Uterus (tissue), 4 donors: ENCODE measurements around the gene MRC2. TPM values are rescaled to one million over a fixed set of nuclear protein-coding genes. Genes with fewer than 3 reads are reported as not detected.

Source experiments
- DNase-seq, 2 donors: peaks; one replicate each; pipeline ENCODE4 v3.0.0-alpha.2; 2019 to 2020
- H3K27ac ChIP-seq, 2 donors: fragments of 200-600 bp; sonication (generic); 1 replicate in 1 of 2; 2 replicates in 1 of 2; pipeline ENCODE4 v1.5.1; 2016 to 2018
- H3K27me3 ChIP-seq, 2 donors: fragments of 200-600 bp; sonication (generic); one replicate each; pipeline ENCODE4 v1.5.1; 2018 to 2019; ENCODE audit warnings: control low read depth in 1 of 2
- H3K36me3 ChIP-seq, 2 donors: fragments of 200-600 bp; sonication (generic); one replicate each; pipeline ENCODE4 v1.5.1; 2019; ENCODE audit warnings: control low read depth in 1 of 2
- H3K4me1 ChIP-seq, 2 donors: fragments of 200-600 bp; sonication (generic); one replicate each; pipeline ENCODE4 v1.5.1; 2018 to 2019; ENCODE audit warnings: control low read depth in 1 of 2
- H3K4me3 ChIP-seq, 2 donors: fragments of 200-600 bp; sonication (generic); 1 replicate in 1 of 2; 2 replicates in 1 of 2; pipeline ENCODE4 v1.5.1; 2018 to 2019; ENCODE audit warnings: mild to moderate bottlenecking in 1 of 2
- H3K9me3 ChIP-seq, 2 donors: fragments of 200-600 bp; sonication (generic); one replicate each; pipeline ENCODE4 v1.5.1; 2019; ENCODE audit warnings: control low read depth in 1 of 2
- POLR2A ChIP-seq, 2 donors: fragments of 450-650 bp; IDR thresholded peaks; one replicate each; pipeline ENCODE4 v1.6.1; 2016; ENCODE audit warnings: antibody characterized with exemption in 2 of 2, mild to moderate bottlenecking in 1 of 2, moderate library complexity in 1 of 2
- intact Hi-C: fragments of 100-400 bp; cut with DNase I; formaldehyde crosslinking; loops from one replicate; pipeline ENCODE4 v1.15.1; 2023; ENCODE audit warnings: low total_unique reads
- small RNA-seq: library from RNA; depleted of rRNA; stranded (forward); fragments of <200 nt; gene quantifications from one replicate; pipeline ENCODE3, GENCODE V24; 2016
- total RNA-seq, 4 donors: library from RNA; depleted of rRNA in 3 of 4; stranded (reverse); fragments of >200 nt in 3 of 4; gene quantifications; one replicate each; pipeline versions ENCODE4 v1.1.0 to v1.2.4, GENCODE V29; 2014 to 2023
- TF ChIP-seq, protein P1 (sequence below), 4 experiments: fragments of 200-600 bp in 2 of 4; fragments of 450-650 bp in 2 of 4; sonication (generic) in 2 of 4; IDR thresholded peaks; one replicate each; pipeline ENCODE4 v1.5.1; 2016 to 2019; ENCODE audit warnings: antibody characterized with exemption in 4 of 4, mild to moderate bottlenecking in 2 of 4, moderate library complexity in 1 of 4
- donor health status: DM: yes; HTN: yes; CAD: no.

Gene MRC2
- total RNA-seq, 4 donors from 2014 or later: 30.7 to 273 (median 102) TPM

DNA sequence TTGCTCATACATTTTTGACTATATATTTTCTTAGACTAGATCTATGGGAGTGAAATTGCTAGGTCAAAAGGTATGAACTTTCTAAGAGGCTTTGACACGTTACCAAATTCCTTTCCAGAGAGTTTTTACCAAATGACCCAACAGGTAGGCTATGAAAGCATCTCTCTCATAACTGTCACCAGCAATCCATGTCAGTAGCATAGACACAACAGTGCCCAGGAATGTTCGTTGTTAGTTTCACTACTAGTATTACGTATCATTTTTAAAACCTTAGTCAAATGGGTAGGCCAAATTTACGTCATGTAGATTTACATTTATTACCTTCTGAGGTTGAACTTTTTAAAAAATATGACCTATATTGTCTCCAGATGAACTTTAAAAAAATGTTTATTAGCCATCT lies 113.8 kb downstream of the MRC2 start:
- no peak overlapping the region for H3K4me3 ChIP-seq
- DNase-seq: no peak
- H3K27me3 ChIP-seq: no peaks in the 10 kb centered on the region
- no peaks in the 10 kb centered on the region for H3K4me1 ChIP-seq
- intact Hi-C loops: no loop called here
- TF ChIP-seq, protein P1, sequence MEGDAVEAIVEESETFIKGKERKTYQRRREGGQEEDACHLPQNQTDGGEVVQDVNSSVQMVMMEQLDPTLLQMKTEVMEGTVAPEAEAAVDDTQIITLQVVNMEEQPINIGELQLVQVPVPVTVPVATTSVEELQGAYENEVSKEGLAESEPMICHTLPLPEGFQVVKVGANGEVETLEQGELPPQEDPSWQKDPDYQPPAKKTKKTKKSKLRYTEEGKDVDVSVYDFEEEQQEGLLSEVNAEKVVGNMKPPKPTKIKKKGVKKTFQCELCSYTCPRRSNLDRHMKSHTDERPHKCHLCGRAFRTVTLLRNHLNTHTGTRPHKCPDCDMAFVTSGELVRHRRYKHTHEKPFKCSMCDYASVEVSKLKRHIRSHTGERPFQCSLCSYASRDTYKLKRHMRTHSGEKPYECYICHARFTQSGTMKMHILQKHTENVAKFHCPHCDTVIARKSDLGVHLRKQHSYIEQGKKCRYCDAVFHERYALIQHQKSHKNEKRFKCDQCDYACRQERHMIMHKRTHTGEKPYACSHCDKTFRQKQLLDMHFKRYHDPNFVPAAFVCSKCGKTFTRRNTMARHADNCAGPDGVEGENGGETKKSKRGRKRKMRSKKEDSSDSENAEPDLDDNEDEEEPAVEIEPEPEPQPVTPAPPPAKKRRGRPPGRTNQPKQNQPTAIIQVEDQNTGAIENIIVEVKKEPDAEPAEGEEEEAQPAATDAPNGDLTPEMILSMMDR (IDR thresholded peaks at IDR 0.05): no peak
- TF ChIP-seq POLR2A (IDR thresholded peaks at IDR 0.05): no peak
- no peak overlapping the region for H3K27ac ChIP-seq
- H3K36me3 ChIP-seq: no peaks in the 10 kb centered on the region
- H3K9me3 ChIP-seq: no peaks in the 10 kb centered on the region

Small RNA genes within 50 kb of the gene (small RNA-seq; reads per million reads assigned to genes)
- gene RF00019 (not detected), gene RNU6-446P (not detected)

Other genes with a start within 250 kb of the MRC2 start
- gene EFCAB3, start 247.1 kb upstream of the MRC2 start, total RNA-seq: not detected
- gene METTL2A, start 203.8 kb upstream of the MRC2 start, total RNA-seq: 10 to 100 TPM in 2 of 4 donors, 1 to 10 TPM in 2; 5.9 to 30.8 (median 15.2) TPM
- gene TLK2, start 148.8 kb upstream of the MRC2 start, total RNA-seq: 100 to 1,000 TPM in 1 of 4 donors, 10 to 100 TPM in 3; 13.6 to 120 (median 50.0) TPM
- gene MARCHF10, start 180.6 kb downstream of the MRC2 start, total RNA-seq: under 1 TPM in 3 of 4 donors, not detected in 1; under 0.01 to 0.41 (median 0.18) TPM